ENCODE results near the gene RNF220.

The RNF220 gene

DNA sequence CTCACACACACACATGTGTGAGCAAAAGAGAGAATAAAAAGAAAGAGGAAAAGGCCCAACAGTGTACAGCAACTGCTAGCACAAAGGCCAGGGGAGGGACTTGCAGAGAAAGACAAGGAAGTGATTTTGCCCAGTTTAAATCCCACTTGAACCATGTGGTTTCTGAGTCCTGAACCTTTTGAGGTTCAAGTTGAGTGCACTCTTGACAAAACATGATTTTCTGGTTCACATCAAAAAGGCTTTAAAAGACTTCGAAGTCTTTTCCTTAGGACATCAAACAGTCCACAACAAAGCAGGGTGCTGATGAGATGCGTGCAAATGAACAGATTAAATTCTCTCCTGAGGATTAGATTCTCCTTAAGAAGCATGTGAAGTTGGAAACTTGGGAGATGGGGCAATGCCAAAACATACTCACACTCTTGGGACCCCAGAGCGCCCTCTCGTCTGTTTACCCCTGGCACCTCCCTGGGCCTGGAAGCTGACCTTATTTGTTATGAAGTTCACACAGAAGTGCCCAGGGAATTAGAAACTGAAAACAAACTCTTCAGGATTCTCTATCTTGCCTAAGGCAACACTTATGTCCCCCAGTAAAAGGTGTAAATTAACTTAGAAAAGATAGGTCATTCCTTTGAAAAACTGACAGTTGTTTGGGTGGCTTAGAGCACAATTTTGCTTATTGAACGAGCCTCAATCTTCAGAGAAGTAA, 31.5 kb downstream of the RNF220 start:
- no peak for DNase-seq

- DNase-seq, result no peak
These were observed 32.2 kb downstream of the RNF220 start for GRCh38 chr1:44437107-44437716.

- DNase-seq, result no peak
These were observed 37.7 kb downstream of the RNF220 start for GRCh38 chr1:44442791-44443190.

DNA sequence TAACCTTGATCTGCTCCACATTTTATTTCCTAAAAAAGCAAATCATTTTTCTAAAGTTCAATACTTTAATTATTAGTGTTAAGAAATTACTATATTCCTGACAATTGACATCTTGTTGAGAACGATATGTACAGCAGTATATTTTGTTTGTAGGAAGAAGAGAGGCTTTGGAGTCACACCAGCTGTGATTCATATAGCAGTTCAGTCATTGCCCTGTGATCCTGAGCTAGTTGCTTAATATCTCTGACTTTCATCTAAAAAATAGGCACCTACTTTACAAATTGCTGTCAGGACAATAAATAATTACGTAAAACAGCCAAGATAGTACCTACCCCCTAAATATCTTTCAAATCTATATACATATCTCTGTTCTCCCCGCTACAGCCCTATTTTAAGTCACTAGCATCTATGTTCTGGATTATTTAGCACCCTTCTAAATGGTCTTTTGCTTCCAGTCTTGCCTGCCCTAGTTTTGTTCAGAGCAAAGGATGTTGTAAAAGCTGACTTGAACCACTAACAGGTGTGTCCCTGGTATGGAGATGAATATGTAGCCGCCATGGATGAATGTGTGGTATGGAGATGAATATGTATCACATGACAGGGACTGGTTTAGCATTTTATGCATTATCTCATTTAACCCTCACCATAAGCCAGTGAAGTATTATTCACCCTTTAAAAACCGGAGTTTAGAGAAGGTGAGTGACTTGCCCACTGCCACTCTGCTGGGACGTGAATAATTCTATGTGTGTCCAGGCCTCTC, 42.2 kb downstream of the RNF220 start:
- no peak for DNase-seq

GRCh38 chr1:44453798-44454349, 48.8 kb downstream of the RNF220 start:
- DNase-seq, result no peak

GRCh38 chr1:44454704-44455103, 49.6 kb downstream of the RNF220 start:
- DNase-seq, result no peak

- no peak for DNase-seq
These were observed 55.2 kb downstream of the RNF220 start for GRCh38 chr1:44460107-44460882.

- no peak for DNase-seq
These were observed 59.3 kb downstream of the RNF220 start for GRCh38 chr1:44464361-44464760.

DNA sequence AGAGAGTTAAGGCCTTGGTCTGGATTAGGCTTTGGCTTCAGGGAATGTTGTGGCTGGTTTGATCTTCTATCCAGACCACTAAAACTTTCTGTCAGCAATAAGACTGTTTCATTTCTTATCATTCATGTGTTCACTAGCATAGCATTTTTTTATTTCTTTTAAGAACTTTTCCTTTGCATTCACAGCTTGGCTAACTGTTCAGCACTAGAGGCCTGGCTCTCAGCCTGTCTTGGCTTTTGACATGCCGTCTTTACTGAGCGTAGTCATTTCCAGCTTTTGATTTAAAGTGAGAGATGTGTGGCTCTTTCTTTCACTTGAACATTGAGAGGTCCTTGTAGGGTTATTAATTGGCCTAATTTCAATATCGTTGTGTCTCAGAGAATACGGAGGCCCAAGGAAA, 62.5 kb downstream of the RNF220 start:
- DNase-seq, result no peak

DNA sequence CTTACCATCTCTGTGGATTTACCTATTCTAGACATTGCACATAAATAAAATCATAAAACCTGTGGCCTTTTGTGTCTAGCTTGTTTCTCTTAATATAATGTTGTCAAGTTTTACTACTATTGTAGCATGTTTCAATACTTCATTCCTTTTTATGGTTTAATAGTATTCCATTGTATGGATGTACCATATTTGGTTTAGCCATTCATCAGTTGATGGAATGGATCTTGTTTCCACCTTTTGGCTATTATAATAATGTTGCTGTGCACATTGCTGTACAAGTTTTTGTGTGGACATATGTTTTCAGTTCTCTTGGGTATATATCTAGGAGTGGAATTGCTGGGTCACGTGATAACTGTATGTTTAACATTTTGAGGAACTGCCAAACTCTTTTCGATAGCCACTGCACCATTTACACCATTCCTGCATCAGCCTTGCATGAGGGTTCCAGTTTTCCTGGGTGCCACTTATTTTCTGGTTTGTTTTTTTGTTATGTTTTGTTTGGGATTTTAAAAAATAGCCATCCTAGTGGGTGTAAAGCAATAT, 66.9 kb downstream of the RNF220 start:
- DNase-seq, result no peak

DNA sequence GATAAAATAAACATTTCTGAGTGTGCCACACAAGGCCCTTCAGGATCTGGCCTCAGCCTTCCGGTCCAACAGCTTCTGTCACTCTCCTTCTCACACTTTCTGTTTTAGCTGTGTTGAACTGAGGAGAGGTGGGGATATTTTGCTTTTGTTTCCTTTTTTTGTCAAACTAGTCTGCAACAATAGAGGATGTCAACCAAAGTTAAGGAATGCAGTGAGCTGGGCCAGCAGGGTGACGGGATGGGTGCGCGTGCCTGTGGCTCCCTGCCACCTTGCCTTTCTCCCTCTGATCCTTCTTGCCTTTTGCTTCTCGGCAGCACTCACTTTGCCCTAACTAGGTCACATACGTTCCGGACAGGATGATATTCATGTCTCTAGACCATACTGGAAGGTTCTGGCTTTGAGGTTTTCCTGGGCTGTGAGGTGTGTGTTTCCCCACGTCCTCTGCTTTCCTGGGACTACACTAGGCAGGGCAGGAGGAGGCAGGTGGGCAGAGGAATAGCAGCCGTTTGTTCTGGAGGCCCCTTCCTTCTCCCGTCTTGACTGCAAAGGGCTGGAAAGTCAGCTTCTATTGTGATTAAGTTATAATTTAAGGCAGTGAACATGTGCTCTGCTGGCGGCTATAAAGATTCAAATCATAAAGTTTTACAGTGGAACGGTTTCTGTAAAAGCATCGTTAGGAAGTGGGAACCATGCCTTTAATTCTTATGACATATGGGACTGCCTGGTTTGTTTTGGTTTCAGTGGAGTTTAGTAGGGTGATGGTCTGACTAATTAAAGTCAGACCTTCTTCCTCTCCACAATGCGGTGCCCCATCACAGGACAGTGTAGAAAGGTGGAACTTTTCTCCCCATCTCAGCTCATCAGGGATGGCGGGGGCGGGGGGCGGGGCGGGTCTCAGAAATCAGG, 67.8 kb downstream of the RNF220 start:
- DNase-seq, result no peak

DNA sequence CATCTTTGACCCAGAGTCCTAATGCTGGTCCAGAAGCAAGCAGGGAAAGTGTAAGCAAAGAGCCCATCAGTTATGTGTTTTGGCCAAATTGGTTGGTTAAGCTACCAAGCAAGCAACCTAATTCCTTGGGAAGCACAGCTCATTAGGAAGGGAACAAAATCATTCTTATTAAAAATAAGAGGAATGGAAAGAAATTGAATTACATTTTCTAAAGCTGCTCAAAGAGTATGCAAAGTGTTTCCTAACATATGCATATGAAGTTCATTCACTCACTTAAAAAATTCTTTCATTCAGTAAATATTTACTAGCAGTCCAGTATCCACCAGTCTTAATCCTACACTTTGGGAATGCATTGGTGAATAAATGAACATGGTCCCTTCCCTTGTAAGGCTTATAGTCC, 71.8 kb downstream of the RNF220 start:
- DNase-seq, result no peak

DNA sequence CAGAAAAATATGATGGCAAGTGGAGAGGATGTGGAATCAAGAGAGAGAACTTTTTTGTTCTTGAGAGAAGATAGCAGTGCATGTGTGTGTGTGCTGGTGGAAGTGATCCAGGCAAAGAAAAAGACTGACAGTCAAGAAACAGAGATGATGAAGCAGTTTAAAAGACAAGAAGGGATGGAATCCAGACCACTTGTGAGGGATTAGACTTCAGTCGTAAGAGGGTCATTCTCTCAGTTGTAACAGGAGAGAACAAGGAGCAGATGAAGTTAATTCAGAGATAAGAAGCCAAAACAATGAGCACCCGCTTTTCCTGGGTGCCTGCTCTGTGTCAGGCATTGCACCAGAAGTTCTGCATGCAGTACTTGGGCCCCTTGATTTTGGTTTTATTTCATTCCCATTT, 76.6 kb downstream of the RNF220 start:
- no peak for DNase-seq

- DNase-seq, result no peak
These were observed 78.2 kb downstream of the RNF220 start for GRCh38 chr1:44483089-44483874.

GRCh38 chr1:44484155-44484688, 79.2 kb downstream of the RNF220 start:
- DNase-seq, result no peak

DNA sequence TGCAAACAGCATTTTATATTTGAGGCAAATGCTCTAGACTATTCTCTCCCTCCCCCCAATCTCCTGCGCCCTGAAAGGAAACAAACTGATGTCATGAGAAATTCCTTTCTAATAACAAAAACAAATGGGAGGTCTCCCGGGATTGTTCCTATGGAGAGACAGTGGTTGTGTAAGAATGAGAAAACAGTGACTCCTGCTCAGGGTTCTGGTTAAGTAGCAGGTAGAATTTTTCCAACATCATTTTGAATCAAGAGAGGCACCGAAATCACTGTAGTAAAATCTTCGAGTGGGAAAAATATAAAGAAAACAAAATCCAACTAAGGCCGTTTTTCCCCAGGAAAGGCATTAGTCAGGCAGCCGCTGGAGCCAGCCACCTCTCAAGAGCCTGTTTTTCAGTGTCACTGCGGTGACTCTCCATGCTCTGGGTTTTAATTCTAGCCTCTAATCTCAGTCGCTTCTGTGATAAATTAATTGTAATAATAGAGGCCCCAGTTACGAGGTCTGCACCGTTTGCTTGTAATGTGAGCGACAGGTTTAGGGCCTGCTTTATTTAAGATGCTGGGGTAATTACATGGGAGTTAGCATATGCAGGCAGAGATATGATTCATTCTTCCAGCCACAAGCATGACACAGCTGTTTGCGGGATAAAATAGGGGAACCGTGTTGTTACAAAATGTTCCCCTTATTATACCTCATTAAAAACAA, 80.3 kb downstream of the RNF220 start:
- DNase-seq, result no peak

DNA sequence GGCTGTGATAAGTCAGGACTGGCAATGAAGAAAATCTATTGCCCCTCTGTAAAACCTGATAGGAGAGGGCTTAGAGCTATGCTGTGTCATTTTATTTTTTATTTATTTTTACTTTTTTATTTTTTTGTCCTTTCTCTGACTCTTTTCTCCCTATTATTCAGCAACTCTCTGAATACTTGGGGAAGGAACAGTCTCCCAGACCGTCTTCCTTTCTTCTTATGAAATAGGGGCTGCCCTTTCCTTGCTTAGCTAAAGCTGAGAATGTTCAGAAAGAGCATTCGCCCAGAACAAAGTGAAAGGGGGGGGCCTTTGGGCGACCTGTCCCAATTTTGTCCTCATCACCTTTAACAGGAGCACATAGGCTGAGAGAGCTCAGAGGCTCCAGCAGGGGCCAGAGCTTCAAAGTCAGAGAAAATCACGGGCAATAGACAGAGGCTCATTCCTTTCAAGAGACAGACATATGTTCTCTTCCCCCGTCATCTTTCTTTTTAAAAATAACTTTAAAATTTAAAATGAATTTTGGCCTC, 80.9 kb downstream of the RNF220 start:
- no peak for DNase-seq

DNA sequence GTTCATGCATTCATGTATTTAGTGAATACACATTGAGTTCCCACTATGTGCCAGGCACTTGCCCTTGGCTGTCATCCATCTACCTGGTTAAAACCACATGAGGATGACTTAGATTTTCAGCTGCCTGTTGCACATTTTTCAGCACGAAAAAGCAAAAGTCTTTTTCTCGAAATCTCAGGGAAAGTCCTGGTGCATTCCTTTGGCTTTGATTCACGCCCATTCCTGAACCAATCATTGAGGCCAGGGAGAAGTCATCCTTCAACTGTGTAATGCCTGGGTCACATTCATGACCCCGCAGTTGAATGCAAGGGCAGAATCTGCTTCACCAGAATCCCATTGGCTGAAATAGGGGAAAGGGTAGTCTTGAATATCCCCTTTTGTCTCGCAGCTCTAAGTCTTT, 84.4 kb downstream of the RNF220 start:
- no peak for DNase-seq

DNA sequence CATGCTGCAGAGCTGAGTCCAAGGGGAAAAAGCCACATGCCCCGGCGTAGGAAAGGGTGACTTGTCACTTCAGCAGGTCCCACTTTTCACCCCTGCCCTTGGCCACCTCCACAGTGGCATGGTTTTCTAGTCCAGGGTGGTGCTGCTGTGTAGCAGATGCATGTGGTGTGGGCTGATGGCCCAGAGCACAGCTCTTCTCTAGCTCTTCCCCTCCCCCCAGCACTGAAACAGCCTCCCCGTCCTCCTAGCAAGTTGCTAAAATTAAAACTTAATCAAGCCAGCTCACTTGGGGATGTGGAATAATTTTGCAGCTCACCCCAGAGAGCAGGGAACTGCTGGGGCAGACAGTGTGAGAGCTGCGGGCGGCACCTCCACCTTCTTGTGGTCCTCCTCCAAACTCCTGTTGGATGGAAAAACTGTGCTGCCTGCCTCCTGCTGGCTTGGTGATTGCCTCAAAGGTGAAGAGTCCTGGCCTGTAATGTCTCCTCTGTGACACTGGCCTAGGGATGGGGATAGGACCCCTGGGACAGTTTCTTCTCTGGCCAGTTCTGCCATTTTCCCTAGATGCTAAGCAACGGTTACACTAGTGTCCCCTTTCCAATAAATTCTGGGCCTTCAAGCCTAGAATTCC, 91.6 kb downstream of the RNF220 start:
- no peak for DNase-seq

All from cerebellar nuclear complex (tissue), 1 donor.